Hepatocyte (in vitro differentiated cells): ENCODE measurements around the gene NAB2. TPM values are rescaled to one million over a fixed set of nuclear protein-coding genes. Genes with fewer than 3 reads are reported as not detected.

Source experiments
- DNase-seq: peaks from one replicate; pipeline ENCODE4 v3.0.0-alpha.2; 2016; ENCODE audit warnings: low spot score
- H2AFZ ChIP-seq: fragments of 200-600 bp; sonication (generic); 2 replicates; pipeline ENCODE4 v1.6.0; 2016; ENCODE audit warnings: antibody characterized with exemption, mild to moderate bottlenecking
- H3K27ac ChIP-seq: fragments of 200-600 bp; sonication (generic); 2 replicates; pipeline ENCODE4 v1.5.1; 2016; ENCODE audit warnings: mild to moderate bottlenecking
- H3K27me3 ChIP-seq: fragments of 200-600 bp; sonication (generic); 2 replicates; pipeline ENCODE4 v1.6.1; 2016
- H3K36me3 ChIP-seq: fragments of 200-600 bp; sonication (generic); replicated peaks from 2 replicates; pipeline ENCODE4 v1.5.1; 2016; ENCODE audit warnings: low read depth; ENCODE audit not compliant: insufficient read depth
- H3K4me1 ChIP-seq: fragments of 200-600 bp; sonication (generic); 2 replicates; pipeline ENCODE4 v1.5.1; 2016; ENCODE audit warnings: mild to moderate bottlenecking, moderate library complexity; ENCODE audit not compliant: insufficient read depth
- H3K4me2 ChIP-seq: fragments of 200-600 bp; sonication (generic); 2 replicates; pipeline ENCODE4 v1.6.0; 2016
- H3K4me3 ChIP-seq: fragments of 200-600 bp; sonication (generic); 2 replicates; pipeline ENCODE4 v1.5.1; 2016; ENCODE audit warnings: mild to moderate bottlenecking
- H3K79me2 ChIP-seq: fragments of 200-600 bp; sonication (generic); 2 replicates; pipeline ENCODE4 v1.6.0; 2017; ENCODE audit warnings: mild to moderate bottlenecking
- H3K9me2 ChIP-seq: fragments of 200-600 bp; sonication (generic); replicated peaks from 2 replicates; pipeline ENCODE4 v1.6.0; 2017; ENCODE audit warnings: mild to moderate bottlenecking; ENCODE audit not compliant: insufficient read depth
- H3K9me3 ChIP-seq: fragments of 200-600 bp; sonication (generic); 2 replicates; pipeline ENCODE4 v1.5.1; 2016; ENCODE audit warnings: low read depth, mild to moderate bottlenecking
- H4K20me1 ChIP-seq: fragments of 200-600 bp; sonication (generic); 2 replicates; pipeline ENCODE4 v1.6.0; 2016; ENCODE audit warnings: mild to moderate bottlenecking; ENCODE audit not compliant: insufficient read depth, poor library complexity, severe bottlenecking
- EZH2 ChIP-seq: fragments of 200-600 bp; sonication (generic); IDR thresholded peaks from 2 replicates; pipeline ENCODE4 v1.6.1; 2016; ENCODE audit warnings: antibody characterized with exemption, mild to moderate bottlenecking, borderline replicate concordance
- EZH2phosphoT487 ChIP-seq: fragments of 200-600 bp; sonication (generic); IDR thresholded peaks from one replicate; pipeline ENCODE4 v1.6.1; 2018; ENCODE audit warnings: antibody characterized with exemption, mild to moderate bottlenecking, low read depth, moderate library complexity; ENCODE audit not compliant: unreplicated experiment, severe bottlenecking
- WGBS: methylation state at CpG from one replicate; pipeline ENCODE4 v1.1.6; 2016; ENCODE audit warnings: low lambda C conversion rate; ENCODE audit errors: missing lambda C conversion rate; 5-methylcytosine and 5-hydroxymethylcytosine counted together
- polyA plus RNA-seq: library from polyadenylated mRNA; unstranded; fragments of >200 nt; fragmentation: Nextera tagmentation; extraction: Ambion mirVana; gene quantifications from 2 replicates; pipeline ENCODE4 v1.2.1, GENCODE V29; 2016
- total RNA-seq: library from RNA; depleted of rRNA; stranded (reverse); fragments of >200 nt; gene quantifications from 2 replicates; pipeline ENCODE4 v1.2.3, GENCODE V29; 2014
- TF ChIP-seq, protein P1 (sequence below): fragments of 200-600 bp; sonication (generic); IDR thresholded peaks from 2 replicates; pipeline ENCODE4 v1.5.1; 2016; ENCODE audit warnings: antibody characterized with exemption, mild to moderate bottlenecking; ENCODE audit not compliant: poor library complexity

Gene NAB2
- total and polyA plus RNA-seq, 2 experiments from 2014 or later, result 12.3 to 21.9 TPM

- no peak for TF ChIP-seq EZH2
- no peak for TF ChIP-seq EZH2phosphoT487
- TF ChIP-seq, protein P1, sequence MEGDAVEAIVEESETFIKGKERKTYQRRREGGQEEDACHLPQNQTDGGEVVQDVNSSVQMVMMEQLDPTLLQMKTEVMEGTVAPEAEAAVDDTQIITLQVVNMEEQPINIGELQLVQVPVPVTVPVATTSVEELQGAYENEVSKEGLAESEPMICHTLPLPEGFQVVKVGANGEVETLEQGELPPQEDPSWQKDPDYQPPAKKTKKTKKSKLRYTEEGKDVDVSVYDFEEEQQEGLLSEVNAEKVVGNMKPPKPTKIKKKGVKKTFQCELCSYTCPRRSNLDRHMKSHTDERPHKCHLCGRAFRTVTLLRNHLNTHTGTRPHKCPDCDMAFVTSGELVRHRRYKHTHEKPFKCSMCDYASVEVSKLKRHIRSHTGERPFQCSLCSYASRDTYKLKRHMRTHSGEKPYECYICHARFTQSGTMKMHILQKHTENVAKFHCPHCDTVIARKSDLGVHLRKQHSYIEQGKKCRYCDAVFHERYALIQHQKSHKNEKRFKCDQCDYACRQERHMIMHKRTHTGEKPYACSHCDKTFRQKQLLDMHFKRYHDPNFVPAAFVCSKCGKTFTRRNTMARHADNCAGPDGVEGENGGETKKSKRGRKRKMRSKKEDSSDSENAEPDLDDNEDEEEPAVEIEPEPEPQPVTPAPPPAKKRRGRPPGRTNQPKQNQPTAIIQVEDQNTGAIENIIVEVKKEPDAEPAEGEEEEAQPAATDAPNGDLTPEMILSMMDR, result no peak
- Histone ChIP-seq H4K20me1 (peaks cover 16% of the 10 kb centered on the region), H3K4me2 (no peak overlapping the region), H3K27me3 (no peaks in the 10 kb centered on the region), H3K36me3 (peaks cover 3% of the 10 kb centered on the region), H2AFZ (no peak overlapping the region), H3K4me1 (peaks cover 17% of the 10 kb centered on the region), H3K27ac (peak overlapping the region; percentile 57), H3K9me3 (no peaks in the 10 kb centered on the region), H3K79me2 (peaks cover 17% of the 10 kb centered on the region), H3K9me2 (no peaks in the 10 kb centered on the region), H3K4me3 (no peak overlapping the region)
- 91% methylated on average over 8 of the region's 8 CpGs for WGBS
- DNase-seq, result no peak
Measured at GRCh38 chr12:57096748-57097553, 8.0 kb downstream of the NAB2 start.

DNA sequence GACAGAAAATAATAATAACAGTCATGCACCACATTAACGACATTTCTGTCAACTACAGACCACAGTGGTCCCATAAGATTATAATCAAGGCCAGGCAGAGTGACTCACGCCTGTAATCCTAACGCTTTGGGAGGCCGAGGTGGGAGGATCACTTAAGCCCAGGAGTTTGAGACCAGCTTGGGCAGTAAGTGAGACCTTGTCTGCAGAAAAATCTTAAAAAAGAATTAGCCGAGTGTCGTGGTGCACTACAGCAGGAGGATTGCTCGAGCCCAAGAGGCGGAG is 8.6 kb downstream of the NAB2 start:
- no peak overlapping the region for H3K4me3 ChIP-seq
- peak overlapping the region; percentile 37 for H3K27ac ChIP-seq
- H2AFZ ChIP-seq, result no peak overlapping the region
- no peak overlapping the region for H3K4me2 ChIP-seq
- H4K20me1 ChIP-seq, result peaks cover 12% of the 10 kb centered on the region
- H3K9me3 ChIP-seq, result no peaks in the 10 kb centered on the region
- WGBS, result 89% methylated on average over 8 of the region's 8 CpGs
- no peaks in the 10 kb centered on the region for H3K9me2 ChIP-seq
- DNase-seq, result no peak
- peaks cover 12% of the 10 kb centered on the region for H3K79me2 ChIP-seq
- no peaks in the 10 kb centered on the region for H3K27me3 ChIP-seq
- TF ChIP-seq EZH2phosphoT487, result no peak
- TF ChIP-seq, protein P1, result no peak
- TF ChIP-seq EZH2, result no peak
- H3K36me3 ChIP-seq, result peaks cover under 1% of the 10 kb centered on the region
- peaks cover 23% of the 10 kb centered on the region for H3K4me1 ChIP-seq

DNA sequence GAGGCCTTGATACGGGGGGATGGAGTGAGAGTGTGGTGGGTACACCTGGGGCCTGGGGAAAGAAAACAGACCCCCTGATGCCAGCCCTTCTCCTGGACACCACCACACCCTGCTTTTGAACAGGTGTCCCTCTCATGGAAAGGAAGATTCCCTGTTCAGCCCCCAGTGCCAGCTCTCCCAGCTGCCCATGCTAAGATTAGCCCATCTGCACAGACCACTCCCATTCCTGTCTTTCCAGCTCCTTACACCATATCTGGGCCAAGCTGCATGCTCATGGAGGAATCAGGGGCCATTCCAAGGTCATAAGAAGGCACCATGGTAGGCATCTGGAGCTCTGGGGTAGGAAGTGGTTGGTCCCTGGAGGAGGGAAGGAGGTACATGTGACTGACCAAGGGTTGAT is 9.6 kb downstream of the NAB2 start:
- H3K9me2 ChIP-seq, result no peaks in the 10 kb centered on the region
- H3K4me2 ChIP-seq, result no peak overlapping the region
- no peak overlapping the region for H2AFZ ChIP-seq
- no peak for DNase-seq
- peaks cover 1% of the 10 kb centered on the region for H3K79me2 ChIP-seq
- H3K27ac ChIP-seq, result no peak overlapping the region
- H3K9me3 ChIP-seq, result no peaks in the 10 kb centered on the region
- TF ChIP-seq, protein P1, result no peak
- no peak for TF ChIP-seq EZH2phosphoT487
- peaks cover 1% of the 10 kb centered on the region for H4K20me1 ChIP-seq
- no peaks in the 10 kb centered on the region for H3K27me3 ChIP-seq
- no peak overlapping the region for H3K4me3 ChIP-seq
- H3K4me1 ChIP-seq, result peaks cover 14% of the 10 kb centered on the region
- WGBS, result 92% methylated on average over 1 of the region's 1 CpG
- no peaks in the 10 kb centered on the region for H3K36me3 ChIP-seq
